Spleen (tissue), 11 donors: ENCODE measurements around the gene MBD5. TPM values are rescaled to one million over a fixed set of nuclear protein-coding genes. Genes with fewer than 3 reads are reported as not detected.

Experiments used
- DNase-seq: peaks from one replicate; pipeline ENCODE4 v3.0.0-alpha.2; 2020
- H3K27ac ChIP-seq, 8 donors: fragments of 200-600 bp; sonication (generic) in 7 of 8; 1 replicate in 4 of 8; 2 replicates in 4 of 8; pipeline versions ENCODE4 v1.5.0 to v1.8.0; 2016 to 2021; ENCODE audit warnings: inconsistent platforms in 4 of 8, mild to moderate bottlenecking in 4 of 8, moderate library complexity in 1 of 8
- H3K27me3 ChIP-seq, 7 donors: fragments of 200-600 bp; sonication (generic) in 6 of 7; replicated peaks in 1 of 7; 1 replicate in 4 of 7; 2 replicates in 3 of 7; pipeline versions ENCODE4 v1.5.0 to v1.8.0; 2016 to 2021; ENCODE audit warnings: inconsistent platforms in 3 of 7, mild to moderate bottlenecking in 1 of 7
- H3K36me3 ChIP-seq, 6 donors: fragments of 200-600 bp; sonication (generic) in 5 of 6; 1 replicate in 4 of 6; 2 replicates in 2 of 6; pipeline versions ENCODE4 v1.5.0 to v1.8.0; 2016 to 2021; ENCODE audit warnings: inconsistent platforms in 2 of 6
- H3K4me1 ChIP-seq, 6 donors: fragments of 200-600 bp; sonication (generic) in 5 of 6; 1 replicate in 3 of 6; 2 replicates in 3 of 6; pipeline versions ENCODE4 v1.5.0 to v1.8.0; 2016 to 2021; ENCODE audit warnings: inconsistent platforms in 3 of 6
- H3K4me3 ChIP-seq, 8 donors: fragments of 200-600 bp; sonication (generic) in 7 of 8; 1 replicate in 4 of 8; 2 replicates in 4 of 8; pipeline versions ENCODE4 v1.5.0 to v1.8.0; 2016 to 2021; ENCODE audit warnings: inconsistent platforms in 4 of 8, mild to moderate bottlenecking in 4 of 8, moderate library complexity in 2 of 8
- H3K9me3 ChIP-seq, 8 donors: fragments of 200-600 bp; sonication (generic) in 7 of 8; 1 replicate in 4 of 8; 2 replicates in 4 of 8; pipeline versions ENCODE4 v1.5.0 to v1.8.0; 2016 to 2021; ENCODE audit warnings: inconsistent platforms in 4 of 8
- CTCF ChIP-seq, 11 experiments: fragments of 200-600 bp in 7 of 11; fragments of 450-650 bp in 4 of 11; sonication (generic) in 4 of 11; IDR thresholded peaks in 8 of 11; conservative IDR thresholded peaks in 3 of 11; 1 replicate in 7 of 11; 2 replicates in 4 of 11; pipeline versions ENCODE4 v1.4.0 to v1.8.0; 2016 to 2021; ENCODE audit warnings: antibody characterized with exemption in 11 of 11, inconsistent platforms in 4 of 11, mild to moderate bottlenecking in 1 of 11
- POLR2A ChIP-seq, 3 donors: fragments of 450-650 bp; IDR thresholded peaks; one replicate each; pipeline ENCODE4 v1.5.1; 2017; ENCODE audit warnings: antibody characterized with exemption in 3 of 3, mild to moderate bottlenecking in 1 of 3
- POLR2AphosphoS5 ChIP-seq, 3 donors: sonication (generic); formaldehyde crosslinking; IDR thresholded peaks; one replicate each; pipeline ENCODE4 v1.5.1; 2017; ENCODE audit warnings: antibody characterized with exemption in 3 of 3
- WGBS, 5 donors: extraction: QIAGEN DNeasy Blood & Tissue Kit in 3 of 5; methylation state at CpG; one replicate each; pipeline versions ENCODE4 v1.1.5 to v1.1.7; 2013 to 2018; 5-methylcytosine and 5-hydroxymethylcytosine counted together
- intact Hi-C: fragments of 100-400 bp; cut with DNase I; formaldehyde crosslinking; loops from one replicate; pipeline ENCODE4 v1.15.0; 2023; ENCODE audit warnings: low total_unique reads
- polyA plus RNA-seq, 3 donors: library from polyadenylated mRNA; stranded (reverse); fragments of 200-250 nt; gene quantifications; one replicate each; pipeline ENCODE4 v1.2.1, GENCODE V29; 2013
- total RNA-seq, 7 donors: library from RNA; depleted of rRNA in 3 of 7; stranded (reverse); fragments of >200 nt in 3 of 7; fragmentation: NEBNext Ultra II Directional in 4 of 7; extraction: Animal tissue kit (Norgen Biotek cat#: 25700) in 4 of 7; gene quantifications; one replicate each; pipeline versions ENCODE4 v1.1.0 to v1.2.1, GENCODE V29; 2016 to 2021
- donor health status: healthy with polysubstance abuse.
- donor health status: DM: no; HTN: no; CAD: no; lungs with moderate emphysema.
- donor health status: DM: no; HTN: no; CAD: no.
- donor health status: Bipolar disorder and iron deficiency.
- donor health status: healthy.
- donor health status: DM: no; HTN: no; CAD: no.
- donor health status: DM: yes; HTN: yes; CAD: no.

The MBD5 gene
- total and polyA plus RNA-seq, 10 donors, result 5.7 to 84.5 (median 60.0) TPM

GRCh38 chr2:148461876-148462275 lies 441.0 kb downstream of the MBD5 start:
- no peaks in the 10 kb centered on the region for H3K4me1 ChIP-seq
- H3K27ac ChIP-seq, result no peak overlapping the region
- 93 to 100% (median 95%) methylated on average over 4 of the region's 4 CpGs for WGBS, 5 donors

DNA sequence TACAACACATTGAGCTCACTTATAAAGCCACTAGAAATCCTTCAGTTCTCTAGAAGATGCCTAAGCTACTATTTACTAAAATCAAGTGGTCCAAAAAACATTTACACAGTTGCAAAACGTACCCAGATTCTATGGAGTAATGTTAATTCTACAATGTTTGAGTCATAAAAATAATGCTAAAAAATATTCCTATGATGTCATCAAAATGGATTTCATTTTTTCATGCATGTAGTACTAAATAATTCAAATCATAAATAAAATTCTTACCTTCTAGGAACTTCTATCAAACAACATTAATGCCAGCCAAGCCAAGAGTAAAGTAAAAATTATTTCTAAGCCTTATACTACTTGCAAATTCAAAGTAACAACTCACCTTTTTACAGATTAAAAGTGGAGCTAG lies 454.7 kb downstream of the MBD5 start:
- DNase-seq, result no peak
- TF ChIP-seq POLR2AphosphoS5 (IDR thresholded peaks at IDR 0.05) (no peak), POLR2A (IDR thresholded peaks at IDR 0.05) (no peak), CTCF (IDR thresholded peaks at IDR 0.05 in 8 of 11, conservative IDR thresholded peaks at IDR 0.05 in 3 of 11) (no peak)
- Histone ChIP-seq H3K27ac (no peak overlapping the region), H3K4me1 (no peaks in the 10 kb centered on the region), H3K9me3 (no peaks in the 10 kb centered on the region), H3K36me3 (no peaks in the 10 kb centered on the region), H3K4me3 (no peak overlapping the region), H3K27me3 (no peaks in the 10 kb centered on the region)
- intact Hi-C loops, result no loop called here
- 80 to 86% (median 83%) methylated on average over 1 of the region's 1 CpG for WGBS, 5 donors

More at GRCh38 chr2:148461876-148462275, 441.0 kb downstream of the MBD5 start:
- DNase-seq, result no peak
- Histone ChIP-seq H3K36me3 (peaks cover 0 to 38% (median 4%) of the 10 kb centered on the region in 6 donors), H3K4me3 (no peak overlapping the region), H3K9me3 (no peaks in the 10 kb centered on the region), H3K27me3 (no peaks in the 10 kb centered on the region)
- intact Hi-C loops, result no loop called here
- TF ChIP-seq CTCF (IDR thresholded peaks at IDR 0.05 in 8 of 11, conservative IDR thresholded peaks at IDR 0.05 in 3 of 11) (no peak), POLR2AphosphoS5 (IDR thresholded peaks at IDR 0.05) (no peak), POLR2A (IDR thresholded peaks at IDR 0.05) (no peak)

DNA sequence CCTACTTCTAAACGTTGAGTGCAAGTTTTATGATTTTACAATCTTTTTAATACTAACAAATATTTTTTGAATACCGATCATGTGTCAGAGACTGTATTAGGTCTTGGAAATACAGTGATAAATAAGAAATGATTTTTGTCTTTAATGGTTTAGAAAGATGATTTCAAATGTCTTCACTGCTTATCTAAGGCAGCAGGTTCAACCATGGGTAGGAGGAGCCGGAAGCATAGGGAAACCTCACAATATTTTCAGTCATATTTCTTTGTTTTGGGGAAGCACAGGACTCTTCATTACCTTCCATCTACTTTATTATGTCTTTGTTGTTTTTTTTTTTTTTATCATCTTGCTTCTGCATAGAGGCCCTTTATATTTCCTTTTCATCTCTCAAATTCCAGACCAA lies 458.5 kb downstream of the MBD5 start:
- H3K27me3 ChIP-seq, result no peaks in the 10 kb centered on the region
- TF ChIP-seq POLR2AphosphoS5 (IDR thresholded peaks at IDR 0.05), result no peak
- TF ChIP-seq CTCF (IDR thresholded peaks at IDR 0.05 in 8 of 11, conservative IDR thresholded peaks at IDR 0.05 in 3 of 11), result no peak
- no peak for TF ChIP-seq POLR2A (IDR thresholded peaks at IDR 0.05)
- H3K4me1 ChIP-seq, result no peaks in the 10 kb centered on the region
- 77 to 85% (median 82%) methylated on average over 3 of the region's 3 CpGs for WGBS, 5 donors
- H3K27ac ChIP-seq, result no peak overlapping the region
- no peaks in the 10 kb centered on the region for H3K36me3 ChIP-seq
- DNase-seq, result no peak
- H3K9me3 ChIP-seq, result no peaks in the 10 kb centered on the region
- H3K4me3 ChIP-seq, result no peak overlapping the region
- intact Hi-C loops, result no loop called here

DNA sequence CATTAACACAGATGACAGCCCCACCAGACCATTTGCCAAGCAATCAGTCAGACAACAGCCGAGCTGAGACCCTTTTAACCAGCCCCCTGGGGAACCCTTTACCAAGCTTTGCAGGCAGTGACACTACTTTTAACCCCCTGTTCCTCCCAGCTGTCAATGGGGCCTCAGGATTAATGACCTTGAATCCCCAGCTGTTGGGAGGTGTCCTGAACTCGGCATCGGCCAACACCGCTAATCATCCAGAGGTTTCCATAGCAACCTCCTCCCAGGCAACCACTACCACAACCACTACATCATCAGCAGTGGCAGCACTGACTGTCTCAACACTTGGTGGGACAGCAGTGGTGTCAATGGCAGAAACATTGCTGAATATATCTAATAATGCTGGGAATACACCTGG lies 462.8 kb downstream of the MBD5 start:
- intact Hi-C loops, result no loop called here
- H3K9me3 ChIP-seq, result no peaks in the 10 kb centered on the region
- H3K27me3 ChIP-seq, result no peaks in the 10 kb centered on the region
- no peak overlapping the region for H3K4me3 ChIP-seq
- H3K4me1 ChIP-seq, result no peaks in the 10 kb centered on the region
- H3K27ac ChIP-seq, result no peak overlapping the region
- H3K36me3 ChIP-seq, result no peaks in the 10 kb centered on the region
- DNase-seq, result no peak
- WGBS, 5 donors, result 69 to 85% (median 83%) methylated on average over 4 of the region's 4 CpGs
- TF ChIP-seq POLR2A (IDR thresholded peaks at IDR 0.05) (no peak), POLR2AphosphoS5 (IDR thresholded peaks at IDR 0.05) (no peak), CTCF (IDR thresholded peaks at IDR 0.05 in 8 of 11, conservative IDR thresholded peaks at IDR 0.05 in 3 of 11) (no peak)
